LNCaP clone FGC (cell line): ENCODE measurements around the gene CDC25A.

Experiments
- DNase-seq: peaks from one replicate; pipeline ENCODE4 v3.0.0-alpha.2; 2011; ENCODE audit warnings: low read depth
- H3K4me3 ChIP-seq: 2 replicates; pipeline ENCODE4 v1.5.1; 2011; ENCODE audit warnings: mild to moderate bottlenecking, low read depth, low read length, control low read depth
- CTCF ChIP-seq: IDR thresholded peaks from 2 replicates; pipeline ENCODE4 v1.5.1; 2012; ENCODE audit warnings: mild to moderate bottlenecking; ENCODE audit not compliant: control insufficient read depth, insufficient read depth; ENCODE audit errors: extremely low read depth

CDC25A gene

DNA sequence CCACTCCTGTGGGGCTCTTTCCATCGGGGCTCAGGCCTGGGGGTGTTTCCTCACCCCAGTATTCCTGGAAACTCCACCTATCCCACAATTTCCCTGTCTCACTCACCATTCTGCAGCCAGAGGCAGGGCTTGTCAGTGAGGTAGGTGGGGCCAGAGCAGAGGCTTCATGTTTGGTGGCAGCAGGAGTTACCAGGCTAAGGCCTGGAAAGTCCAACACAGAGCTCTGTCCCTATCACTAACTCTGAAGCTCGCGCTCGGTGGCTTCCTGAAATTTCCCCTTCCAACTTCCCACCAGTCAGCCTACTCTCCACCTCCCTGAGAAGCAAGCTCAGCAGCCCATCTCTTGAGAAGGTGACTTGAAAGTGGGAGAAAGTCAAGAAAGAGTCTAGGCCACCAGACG lies 44.2 kb downstream of the CDC25A start:
- no peak for DNase-seq
- H3K4me3 ChIP-seq, result no peak overlapping the region
- TF ChIP-seq CTCF, result no peak

DNA sequence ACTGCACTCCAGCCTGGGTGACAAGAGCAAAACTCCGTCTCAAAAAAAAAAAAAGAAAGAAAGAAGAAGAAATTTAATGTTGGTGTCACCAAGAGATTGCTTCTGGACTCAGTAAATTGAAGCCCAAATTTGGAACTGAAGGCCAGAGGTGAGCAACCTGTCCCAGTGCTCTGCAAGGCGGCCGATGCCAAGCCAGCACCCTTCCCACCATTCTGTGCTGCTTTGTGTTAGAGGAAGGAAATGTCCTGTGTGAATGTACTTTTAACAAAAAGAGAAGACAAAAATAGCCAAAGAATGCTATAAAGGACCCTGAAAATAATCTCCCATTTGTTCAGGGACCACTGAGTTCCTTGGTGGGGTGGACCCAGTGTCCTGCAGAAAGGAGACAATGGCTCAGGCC lies 44.6 kb downstream of the CDC25A start:
- no peak for DNase-seq
- no peak overlapping the region for H3K4me3 ChIP-seq
- TF ChIP-seq CTCF, result no peak

GRCh38 chr3:48142316-48142870 lies 45.8 kb downstream of the CDC25A start:
- no peak for TF ChIP-seq CTCF
- no peak overlapping the region for H3K4me3 ChIP-seq
- DNase-seq, result no peak

GRCh38 chr3:48141604-48142137 lies 46.5 kb downstream of the CDC25A start:
- H3K4me3 ChIP-seq, result no peak overlapping the region
- TF ChIP-seq CTCF, result no peak
- DNase-seq, result no peak

GRCh38 chr3:48140936-48141603 lies 47.1 kb downstream of the CDC25A start:
- TF ChIP-seq CTCF, result no peak
- no peak overlapping the region for H3K4me3 ChIP-seq
- DNase-seq, result no peak

DNA sequence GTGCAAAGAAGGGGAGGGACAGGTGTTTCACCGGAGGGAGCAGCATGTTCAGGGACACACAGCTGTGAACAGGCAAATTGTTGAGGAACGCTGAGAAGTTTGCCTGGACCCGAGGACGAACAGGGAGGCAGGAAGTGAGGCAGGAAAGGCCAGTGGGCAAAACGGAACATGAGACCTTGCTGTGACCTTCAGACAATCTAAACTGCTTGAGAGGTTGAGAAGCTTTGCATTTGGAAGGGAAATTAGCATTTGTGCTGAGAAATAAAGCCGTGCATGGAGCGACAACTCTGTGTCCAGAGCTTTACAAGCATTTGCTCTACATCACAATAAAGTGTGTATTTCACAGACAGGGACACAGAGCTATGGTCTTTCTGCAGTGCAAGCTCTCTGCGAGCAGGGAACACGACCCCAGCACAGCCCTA lies 47.9 kb downstream of the CDC25A start:
- H3K4me3 ChIP-seq, result no peak overlapping the region
- DNase-seq, result no peak
- no peak for TF ChIP-seq CTCF
